HuH-7 (cell line): ENCODE results near the gene UBE3C.

Source experiments
- DNase-seq: peaks from one replicate; pipeline ENCODE4 v3.0.0; 2011; ENCODE audit warnings: low spot score

UBE3C gene

GRCh38 chr7:157294773-157295172 is 156.0 kb downstream of the UBE3C start:
- no peak for DNase-seq

- no peak for DNase-seq
Observed at GRCh38 chr7:157295338-157295737, 156.6 kb downstream of the UBE3C start.

GRCh38 chr7:157297185-157297584 is 158.5 kb downstream of the UBE3C start:
- no peak for DNase-seq

- no peak for DNase-seq
Observed at GRCh38 chr7:157299317-157299612, 160.5 kb downstream of the UBE3C start.

- no peak for DNase-seq
Observed at GRCh38 chr7:157299613-157300368, 161.1 kb downstream of the UBE3C start.

GRCh38 chr7:157300369-157300825 is 161.7 kb downstream of the UBE3C start:
- DNase-seq, result no peak

GRCh38 chr7:157301610-157302120 is 162.9 kb downstream of the UBE3C start:
- no peak for DNase-seq

- no peak for DNase-seq
Observed at GRCh38 chr7:157306846-157307838, 168.4 kb downstream of the UBE3C start.

- DNase-seq, result no peak
Observed at GRCh38 chr7:157309988-157310668, 171.4 kb downstream of the UBE3C start.

- no peak for DNase-seq
Observed at GRCh38 chr7:157310676-157311185, 172.0 kb downstream of the UBE3C start.

- DNase-seq, result no peak
Observed at GRCh38 chr7:157312941-157313340, 174.2 kb downstream of the UBE3C start.

- no peak for DNase-seq
Observed at GRCh38 chr7:157313645-157314044, 174.9 kb downstream of the UBE3C start.

GRCh38 chr7:157318015-157318706 is 179.4 kb downstream of the UBE3C start:
- no peak for DNase-seq
